Measurements from ENCODE around the gene BLOC1S1. TPM values are rescaled to one million over a fixed set of nuclear protein-coding genes. Genes with fewer than 3 reads are reported as not detected.

BLOC1S1 gene
- total RNA-seq: 100 to 1,000 TPM; 116 to 135 TPM

GRCh38 chr12:55715833-55716581 is at the start of gene BLOC1S1:
Gene BLOC1S1, plus strand, starts transcription at chr12:55716046. Its CDS starts 6 bp downstream, at chr12:55716052.
- peak; percentile 92 for ATAC-seq (ENCODE audit: low read depth)
- Mint-ChIP-seq H3K36me3 (peaks cover 11% of the 10 kb centered on the region), H3K4me3 (peak within 1 kb of the TSS; percentile 93), H3K27me3 (no peaks in the 10 kb centered on the region), H3K4me1 (peaks cover 45% of the 10 kb centered on the region), H3K27ac (peak within 1 kb of the TSS; percentile 95), H3K9me3 (no peaks in the 10 kb centered on the region)
- POLR2A ChIA-PET: interaction anchor here (0.6 to 2.8 kb wide), 9 partner anchors 9 to 868 kb away, joined by 3 to 31 read pairs (median 4); partner anchors contain the start of genes CD63, ITGA7 and ORMDL2
- DNase-seq: peak; percentile 97

GRCh38 chr12:55666508-55666907 is 49.3 kb upstream of the BLOC1S1 start:
- no peak for ATAC-seq (ENCODE audit: low read depth)
- peaks cover 7% of the 10 kb centered on the region for H3K27me3 Mint-ChIP-seq
- no peak overlapping the region for H3K4me3 Mint-ChIP-seq
- no peak for DNase-seq
- no peaks in the 10 kb centered on the region for H3K36me3 Mint-ChIP-seq
- H3K9me3 Mint-ChIP-seq: no peaks in the 10 kb centered on the region
- no peaks in the 10 kb centered on the region for H3K4me1 Mint-ChIP-seq
- POLR2A ChIA-PET: interaction anchor here (0.7 kb wide), 1 partner anchor 39 kb away, joined by 4 read pairs; no protein-coding TSS in a partner anchor
- no peak overlapping the region for H3K27ac Mint-ChIP-seq

GRCh38 chr12:55670276-55670675 is 45.6 kb upstream of the BLOC1S1 start:
- H3K4me3 Mint-ChIP-seq: no peak overlapping the region
- peaks cover 14% of the 10 kb centered on the region for H3K27me3 Mint-ChIP-seq
- no peaks in the 10 kb centered on the region for H3K9me3 Mint-ChIP-seq
- H3K27ac Mint-ChIP-seq: no peak overlapping the region
- POLR2A ChIA-PET: no interaction called here
- no peaks in the 10 kb centered on the region for H3K36me3 Mint-ChIP-seq
- DNase-seq: no peak
- no peak for ATAC-seq (ENCODE audit: low read depth)
- H3K4me1 Mint-ChIP-seq: no peaks in the 10 kb centered on the region

GRCh38 chr12:55671746-55672145 is 44.1 kb upstream of the BLOC1S1 start:
- Mint-ChIP-seq H3K9me3 (no peaks in the 10 kb centered on the region), H3K4me1 (no peaks in the 10 kb centered on the region), H3K27ac (no peak overlapping the region), H3K27me3 (peaks cover 20% of the 10 kb centered on the region), H3K4me3 (no peak overlapping the region), H3K36me3 (no peaks in the 10 kb centered on the region)
- DNase-seq: no peak
- no peak for ATAC-seq (ENCODE audit: low read depth)
- POLR2A ChIA-PET: no interaction called here

GRCh38 chr12:55673638-55674037 is 42.2 kb upstream of the BLOC1S1 start:
- no peak overlapping the region for H3K27ac Mint-ChIP-seq
- H3K36me3 Mint-ChIP-seq: no peaks in the 10 kb centered on the region

GRCh38 chr12:55675666-55676065 is 40.2 kb upstream of the BLOC1S1 start:
- no peaks in the 10 kb centered on the region for H3K36me3 Mint-ChIP-seq
- no peaks in the 10 kb centered on the region for H3K9me3 Mint-ChIP-seq
- ATAC-seq (ENCODE audit: low read depth) (no peak), DNase-seq (no peak)
- no peak overlapping the region for H3K27ac Mint-ChIP-seq
- H3K27me3 Mint-ChIP-seq: peaks cover 33% of the 10 kb centered on the region
- H3K4me3 Mint-ChIP-seq: no peak overlapping the region
- H3K4me1 Mint-ChIP-seq: no peaks in the 10 kb centered on the region
- POLR2A ChIA-PET: no interaction called here

More at GRCh38 chr12:55673638-55674037, 42.2 kb upstream of the BLOC1S1 start:
- DNase-seq: no peak
- H3K9me3 Mint-ChIP-seq: no peaks in the 10 kb centered on the region
- peaks cover 24% of the 10 kb centered on the region for H3K27me3 Mint-ChIP-seq
- ATAC-seq (ENCODE audit: low read depth): no peak
- H3K4me3 Mint-ChIP-seq: no peak overlapping the region
- POLR2A ChIA-PET: no interaction called here
- no peaks in the 10 kb centered on the region for H3K4me1 Mint-ChIP-seq

- Mint-ChIP-seq H3K36me3 (no peaks in the 10 kb centered on the region), H3K9me3 (no peaks in the 10 kb centered on the region)
- ATAC-seq (ENCODE audit: low read depth): no peak
Measured at GRCh38 chr12:55676707-55677106, 39.1 kb upstream of the BLOC1S1 start.

GRCh38 chr12:55679691-55680090 is 36.2 kb upstream of the BLOC1S1 start:
- H3K4me3 Mint-ChIP-seq: no peak overlapping the region
- peaks cover 5% of the 10 kb centered on the region for H3K4me1 Mint-ChIP-seq
- H3K27ac Mint-ChIP-seq: no peak overlapping the region
- H3K9me3 Mint-ChIP-seq: no peaks in the 10 kb centered on the region
- H3K36me3 Mint-ChIP-seq: no peaks in the 10 kb centered on the region
- POLR2A ChIA-PET: no interaction called here
- peaks cover 50% of the 10 kb centered on the region for H3K27me3 Mint-ChIP-seq
- ATAC-seq (ENCODE audit: low read depth) (no peak), DNase-seq (no peak)

More at GRCh38 chr12:55676707-55677106, 39.1 kb upstream of the BLOC1S1 start:
- no peak for DNase-seq
- Mint-ChIP-seq H3K27ac (no peak overlapping the region), H3K4me1 (peaks cover 5% of the 10 kb centered on the region), H3K4me3 (no peak overlapping the region), H3K27me3 (peaks cover 43% of the 10 kb centered on the region)
- POLR2A ChIA-PET: no interaction called here

- POLR2A ChIA-PET: no interaction called here
- DNase-seq: no peak
- Mint-ChIP-seq H3K27me3 (peaks cover 34% of the 10 kb centered on the region), H3K9me3 (no peaks in the 10 kb centered on the region), H3K36me3 (no peaks in the 10 kb centered on the region), H3K4me3 (peak overlapping the region; percentile 47), H3K27ac (no peak overlapping the region), H3K4me1 (peaks cover 5% of the 10 kb centered on the region)
- peak; percentile 29 for ATAC-seq (ENCODE audit: low read depth)
Measured at GRCh38 chr12:55681142-55682077, 34.4 kb upstream of the BLOC1S1 start.

GRCh38 chr12:55682087-55682796 is 33.6 kb upstream of the BLOC1S1 start:
- Mint-ChIP-seq H3K9me3 (no peaks in the 10 kb centered on the region), H3K27me3 (peaks cover 34% of the 10 kb centered on the region), H3K36me3 (no peaks in the 10 kb centered on the region), H3K27ac (no peak overlapping the region), H3K4me3 (no peak overlapping the region), H3K4me1 (peaks cover 8% of the 10 kb centered on the region)
- DNase-seq (no peak), ATAC-seq (ENCODE audit: low read depth) (no peak)
- POLR2A ChIA-PET: no interaction called here

- POLR2A ChIA-PET: no interaction called here
- Mint-ChIP-seq H3K36me3 (no peaks in the 10 kb centered on the region), H3K27me3 (peaks cover 32% of the 10 kb centered on the region), H3K27ac (no peak overlapping the region), H3K4me1 (peaks cover 12% of the 10 kb centered on the region), H3K4me3 (no peak overlapping the region), H3K9me3 (no peaks in the 10 kb centered on the region)
- DNase-seq (no peak), ATAC-seq (ENCODE audit: low read depth) (no peak)
Measured at GRCh38 chr12:55683676-55684075, 32.2 kb upstream of the BLOC1S1 start.

GRCh38 chr12:55684761-55685370 is 31.0 kb upstream of the BLOC1S1 start:
- peaks cover 28% of the 10 kb centered on the region for H3K27me3 Mint-ChIP-seq
- POLR2A ChIA-PET: no interaction called here
- DNase-seq (no peak), ATAC-seq (ENCODE audit: low read depth) (no peak)
- no peak overlapping the region for H3K4me3 Mint-ChIP-seq
- H3K9me3 Mint-ChIP-seq: no peaks in the 10 kb centered on the region
- H3K27ac Mint-ChIP-seq: no peak overlapping the region
- no peaks in the 10 kb centered on the region for H3K36me3 Mint-ChIP-seq
- peaks cover 12% of the 10 kb centered on the region for H3K4me1 Mint-ChIP-seq

GRCh38 chr12:55685671-55686070 is 30.2 kb upstream of the BLOC1S1 start:
- Mint-ChIP-seq H3K4me3 (no peak overlapping the region), H3K9me3 (no peaks in the 10 kb centered on the region), H3K36me3 (no peaks in the 10 kb centered on the region), H3K27me3 (peaks cover 25% of the 10 kb centered on the region), H3K27ac (no peak overlapping the region), H3K4me1 (peaks cover 12% of the 10 kb centered on the region)
- DNase-seq (no peak), ATAC-seq (ENCODE audit: low read depth) (no peak)
- POLR2A ChIA-PET: no interaction called here
